VCaP (cell line): Measurements from ENCODE around the gene PRDX5.

ENCODE experiments used
- H3K27ac ChIP-seq: fragments of 450-650 bp; 2 replicates; pipeline ENCODE4 v1.5.1; 2017
- CTCF ChIP-seq: fragments of 450-650 bp; conservative IDR thresholded peaks from 2 replicates; pipeline ENCODE4 v1.5.1; 2017; ENCODE audit warnings: mild to moderate bottlenecking, moderate library complexity

The PRDX5 gene

GRCh38 chr11:64343767-64344559 is 26.0 kb downstream of the PRDX5 start:
- TF ChIP-seq CTCF = peak; percentile 73
- H3K27ac ChIP-seq = peak overlapping the region; percentile 94; the same call in 1 of the 2 replicates

- H3K27ac ChIP-seq = peak overlapping the region; percentile 94; the same call in 1 of the 2 replicates
These were observed 26.9 kb downstream of the PRDX5 start for GRCh38 chr11:64344787-64345186.

GRCh38 chr11:64347193-64347867 is 29.4 kb downstream of the PRDX5 start:
- no peak overlapping the region for H3K27ac ChIP-seq
- TF ChIP-seq CTCF = no peak

More at GRCh38 chr11:64344787-64345186, 26.9 kb downstream of the PRDX5 start:
- 0 out of 2 replicates have a peak, but pooled peaks have one; percentile 7 for TF ChIP-seq CTCF

GRCh38 chr11:64348383-64349024 is 30.6 kb downstream of the PRDX5 start:
- no peak overlapping the region; the same call in 1 of the 2 replicates for H3K27ac ChIP-seq
- no peak for TF ChIP-seq CTCF

- no peak for TF ChIP-seq CTCF
- no peak overlapping the region; the same call in 1 of the 2 replicates for H3K27ac ChIP-seq
These were observed 31.1 kb downstream of the PRDX5 start for GRCh38 chr11:64349025-64349387.

- no peak overlapping the region for H3K27ac ChIP-seq
- no peak for TF ChIP-seq CTCF
These were observed 31.5 kb downstream of the PRDX5 start for GRCh38 chr11:64349404-64349803.

GRCh38 chr11:64351136-64351631 is 33.3 kb downstream of the PRDX5 start:
- no peak for TF ChIP-seq CTCF
- peak overlapping the region; percentile 4; the same call in 1 of the 2 replicates for H3K27ac ChIP-seq
